ENCODE results near the gene KIF5A.

DNA sequence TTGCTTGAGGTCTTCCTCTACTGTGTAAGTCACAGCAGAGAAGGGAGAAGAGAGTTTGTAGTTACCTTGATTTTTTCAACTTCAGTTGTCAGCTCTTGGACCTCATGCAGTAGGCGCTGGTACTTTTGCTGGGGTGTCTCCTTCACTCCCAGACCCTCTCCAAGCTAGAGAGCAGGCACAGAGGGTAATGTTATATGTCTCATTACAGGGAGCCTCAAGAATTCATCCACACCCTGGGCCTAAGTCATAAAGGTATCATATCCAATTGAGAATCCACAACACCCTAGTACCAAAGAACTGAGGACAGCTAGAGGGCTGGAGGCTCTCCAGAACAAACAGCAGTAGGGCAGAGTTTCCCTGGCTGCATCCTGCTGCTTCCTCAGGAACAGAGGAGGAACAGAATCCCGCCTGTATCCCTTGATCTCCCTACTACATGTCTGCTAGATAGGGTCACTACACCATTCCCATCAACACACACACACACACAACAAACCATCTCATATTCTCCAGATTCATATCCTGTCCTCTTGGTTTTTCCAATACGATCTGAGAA lies 14.8 kb upstream of the KIF5A start:
- TF ChIP-seq SUZ12 (IDR thresholded peaks at IDR 0.05; ENCODE audit: extremely low read depth, insufficient read depth, insufficient read length) (no peak), YY1 (IDR thresholded peaks at IDR 0.05; ENCODE audit: insufficient read depth, insufficient read length) (no peak), ZNF274 (IDR thresholded peaks at IDR 0.05; ENCODE audit: low read depth, low read length) (no peak)

All from NT2/D1 (cell line).